ENCODE measurements around the gene CCL1. TPM values are rescaled to one million over a fixed set of nuclear protein-coding genes. Genes with fewer than 3 reads are reported as not detected.

The CCL1 gene
- total and polyA plus RNA-seq, 2 of the 4 experiments (the other 2 are of a cell fraction): not detected

GRCh38 chr17:34403006-34403405 lies 40.0 kb upstream of the CCL1 start:
- H2BK5ac ChIP-seq (ENCODE audit: low read depth, low read length, poor library complexity, severe bottlenecking): no peak overlapping the region
- no peak overlapping the region for H3K27ac ChIP-seq (ENCODE audit: insufficient read depth, low read length)
- H3K14ac ChIP-seq (replicated peaks; ENCODE audit: low read depth, low read length): no peak overlapping the region
- TF ChIP-seq RFX5 (IDR thresholded peaks at IDR 0.05; ENCODE audit: low read depth, low read length) (no peak), MAZ (IDR thresholded peaks at IDR 0.05; ENCODE audit: borderline replicate concordance, low read depth, low read length) (no peak), CEBPB (IDR thresholded peaks at IDR 0.05; ENCODE audit: low read depth, low read length) (no peak), MXI1 (IDR thresholded peaks at IDR 0.05; ENCODE audit: borderline replicate concordance, low read depth, low read length) (no peak), RAD21 (IDR thresholded peaks at IDR 0.05; ENCODE audit: low read length) (no peak)
- POLR2A ChIA-PET (ENCODE audit: unreplicated experiment): no interaction called here
- no peak overlapping the region for H4K8ac ChIP-seq (ENCODE audit: low read depth in 2 of 2, low read length in 2 of 2)
- H2BK120ac ChIP-seq (ENCODE audit: low read depth, low read length): no peak overlapping the region
- intact Hi-C loops (cut with micrococcal nuclease): no loop called here
- DNase-seq (no peak), ATAC-seq (ENCODE audit: low read depth) (no peak)
- H3K9me3 ChIP-seq (ENCODE audit: control insufficient read depth, insufficient read depth, low read length): no peaks in the 10 kb centered on the region
- no peaks in the 10 kb centered on the region; the same call in 1 of the 2 replicates for H3K27me3 ChIP-seq (ENCODE audit: control insufficient read depth, insufficient read depth, low read length)
- H2AFZ ChIP-seq (replicated peaks; ENCODE audit: low read length, poor library complexity): no peak overlapping the region
- no TSS peak for BruUV-seq (replicated peaks)
- H3K9me1 ChIP-seq (ENCODE audit: insufficient read depth, low read length): no peaks in the 10 kb centered on the region
- H3K36me3 ChIP-seq (ENCODE audit: control insufficient read depth, insufficient read depth, low read length): no peaks in the 10 kb centered on the region
- no peak overlapping the region for H3K56ac ChIP-seq (ENCODE audit: extremely low read depth, insufficient read depth, low read length)
- CTCF ChIA-PET: interaction anchor here (0.6 kb wide), 1 partner anchor 919 kb away, joined by 3 read pairs; no protein-coding TSS in a partner anchor
- H3K79me1 ChIP-seq (ENCODE audit: low read depth in 1 of 2, low read length in 2 of 2): no peaks in the 10 kb centered on the region
- no CpG with 5 or more reads among the region's 4 CpGs for WGBS, 2 experiments (ENCODE audit: extremely low coverage in 2 of 2, insufficient read length in 1 of 2)
- H2BK15ac ChIP-seq (ENCODE audit: low read depth, low read length): no peak overlapping the region
- H2AK9ac ChIP-seq (replicated peaks; ENCODE audit: low read depth, low read length, poor library complexity): no peak overlapping the region
- H3K4me3 ChIP-seq (ENCODE audit: insufficient read depth, low read depth, low read length): no peak overlapping the region
- in situ Hi-C loops (cut with MboI; ENCODE audit: low sequenced_read_pairs): loop anchor here (25.0 kb wide), 1 partner anchor 1134 kb away; the partner anchor contains the start of gene SLFN12L
- no peaks in the 10 kb centered on the region for H3K4me1 ChIP-seq (ENCODE audit: control insufficient read depth, insufficient read depth, low read length)
- H3K4me2 ChIP-seq (ENCODE audit: low read depth, low read length): no peak overlapping the region
- no peak overlapping the region for H2BK20ac ChIP-seq (ENCODE audit: low read depth, low read length)
- no peak overlapping the region for H4K91ac ChIP-seq (ENCODE audit: insufficient read depth, low read depth, low read length)
- no peak overlapping the region for H2AK5ac ChIP-seq (ENCODE audit: low read depth, low read length)
- H3K23ac ChIP-seq (ENCODE audit: low read depth, low read length): no peak overlapping the region
- H4K5ac ChIP-seq (ENCODE audit: low read depth, low read length): no peak overlapping the region
- no peaks in the 10 kb centered on the region for H4K20me1 ChIP-seq (ENCODE audit: insufficient read depth, low read length)
- no peak overlapping the region for H3K18ac ChIP-seq (ENCODE audit: low read depth, low read length)
- no peak overlapping the region for H3K4ac ChIP-seq (ENCODE audit: low read depth, low read length)
- no peak overlapping the region for H3K9ac ChIP-seq (ENCODE audit: low read depth, low read length)
- dilution Hi-C loops (cut with HindIII; ENCODE audit: low sequenced_read_pairs, unreplicated experiment): no loop called here

Measured in IMR-90 (cell line).